ENCODE measurements around the gene GFY.

DNA sequence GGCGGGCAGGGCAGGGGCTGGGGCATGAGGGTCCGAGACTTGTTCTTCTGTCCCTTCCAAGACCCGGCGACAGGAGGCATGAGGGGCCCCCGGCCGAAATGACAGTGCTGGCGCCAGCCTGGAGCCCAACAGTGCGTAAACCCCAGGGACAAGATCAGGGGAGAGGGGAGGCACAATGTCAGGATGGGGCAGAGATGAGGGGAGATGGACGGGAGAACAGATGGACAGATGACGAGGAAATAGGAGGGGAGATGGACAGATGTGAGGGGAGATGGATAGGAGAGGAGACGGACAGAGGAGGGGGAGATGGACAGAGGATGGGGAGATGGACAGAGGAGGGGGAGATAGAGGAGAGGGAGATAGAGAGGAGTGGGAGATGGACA, 49.3 kb downstream of the GFY start:
- TF ChIP-seq, protein P1, sequence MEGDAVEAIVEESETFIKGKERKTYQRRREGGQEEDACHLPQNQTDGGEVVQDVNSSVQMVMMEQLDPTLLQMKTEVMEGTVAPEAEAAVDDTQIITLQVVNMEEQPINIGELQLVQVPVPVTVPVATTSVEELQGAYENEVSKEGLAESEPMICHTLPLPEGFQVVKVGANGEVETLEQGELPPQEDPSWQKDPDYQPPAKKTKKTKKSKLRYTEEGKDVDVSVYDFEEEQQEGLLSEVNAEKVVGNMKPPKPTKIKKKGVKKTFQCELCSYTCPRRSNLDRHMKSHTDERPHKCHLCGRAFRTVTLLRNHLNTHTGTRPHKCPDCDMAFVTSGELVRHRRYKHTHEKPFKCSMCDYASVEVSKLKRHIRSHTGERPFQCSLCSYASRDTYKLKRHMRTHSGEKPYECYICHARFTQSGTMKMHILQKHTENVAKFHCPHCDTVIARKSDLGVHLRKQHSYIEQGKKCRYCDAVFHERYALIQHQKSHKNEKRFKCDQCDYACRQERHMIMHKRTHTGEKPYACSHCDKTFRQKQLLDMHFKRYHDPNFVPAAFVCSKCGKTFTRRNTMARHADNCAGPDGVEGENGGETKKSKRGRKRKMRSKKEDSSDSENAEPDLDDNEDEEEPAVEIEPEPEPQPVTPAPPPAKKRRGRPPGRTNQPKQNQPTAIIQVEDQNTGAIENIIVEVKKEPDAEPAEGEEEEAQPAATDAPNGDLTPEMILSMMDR (IDR thresholded peaks at IDR 0.05; ENCODE audit: poor library complexity, severe bottlenecking): no peak
- TF ChIP-seq TAF1 (IDR thresholded peaks at IDR 0.05; ENCODE audit: low read depth) (no peak), POLR2AphosphoS5 (IDR thresholded peaks at IDR 0.05) (no peak), EP300 (conservative IDR thresholded peaks at IDR 0.05; ENCODE audit: poor library complexity, severe bottlenecking) (no peak), EZH2 (IDR thresholded peaks at IDR 0.05; ENCODE audit: borderline replicate concordance, insufficient read depth, low read length, poor library complexity, severe bottlenecking) (no peak), RAD21 (conservative IDR thresholded peaks at IDR 0.05) (no peak), MXI1 (conservative IDR thresholded peaks at IDR 0.05; ENCODE audit: poor library complexity, severe bottlenecking) (no peak), SMC3 (conservative IDR thresholded peaks at IDR 0.05; ENCODE audit: poor library complexity) (no peak)
- TF ChIP-seq, protein P2, sequence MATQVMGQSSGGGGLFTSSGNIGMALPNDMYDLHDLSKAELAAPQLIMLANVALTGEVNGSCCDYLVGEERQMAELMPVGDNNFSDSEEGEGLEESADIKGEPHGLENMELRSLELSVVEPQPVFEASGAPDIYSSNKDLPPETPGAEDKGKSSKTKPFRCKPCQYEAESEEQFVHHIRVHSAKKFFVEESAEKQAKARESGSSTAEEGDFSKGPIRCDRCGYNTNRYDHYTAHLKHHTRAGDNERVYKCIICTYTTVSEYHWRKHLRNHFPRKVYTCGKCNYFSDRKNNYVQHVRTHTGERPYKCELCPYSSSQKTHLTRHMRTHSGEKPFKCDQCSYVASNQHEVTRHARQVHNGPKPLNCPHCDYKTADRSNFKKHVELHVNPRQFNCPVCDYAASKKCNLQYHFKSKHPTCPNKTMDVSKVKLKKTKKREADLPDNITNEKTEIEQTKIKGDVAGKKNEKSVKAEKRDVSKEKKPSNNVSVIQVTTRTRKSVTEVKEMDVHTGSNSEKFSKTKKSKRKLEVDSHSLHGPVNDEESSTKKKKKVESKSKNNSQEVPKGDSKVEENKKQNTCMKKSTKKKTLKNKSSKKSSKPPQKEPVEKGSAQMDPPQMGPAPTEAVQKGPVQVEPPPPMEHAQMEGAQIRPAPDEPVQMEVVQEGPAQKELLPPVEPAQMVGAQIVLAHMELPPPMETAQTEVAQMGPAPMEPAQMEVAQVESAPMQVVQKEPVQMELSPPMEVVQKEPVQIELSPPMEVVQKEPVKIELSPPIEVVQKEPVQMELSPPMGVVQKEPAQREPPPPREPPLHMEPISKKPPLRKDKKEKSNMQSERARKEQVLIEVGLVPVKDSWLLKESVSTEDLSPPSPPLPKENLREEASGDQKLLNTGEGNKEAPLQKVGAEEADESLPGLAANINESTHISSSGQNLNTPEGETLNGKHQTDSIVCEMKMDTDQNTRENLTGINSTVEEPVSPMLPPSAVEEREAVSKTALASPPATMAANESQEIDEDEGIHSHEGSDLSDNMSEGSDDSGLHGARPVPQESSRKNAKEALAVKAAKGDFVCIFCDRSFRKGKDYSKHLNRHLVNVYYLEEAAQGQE (IDR thresholded peaks at IDR 0.05; ENCODE audit: borderline replicate concordance): no peak
